ENCODE data around the gene PRDM16. TPM values are rescaled to one million over a fixed set of nuclear protein-coding genes. Genes with fewer than 3 reads are reported as not detected.

PRDM16 gene
- total RNA-seq, 1 donor = 6.5 TPM

GRCh38 chr1:3469104-3469848 is 400.3 kb downstream of the PRDM16 start:
- peaks cover 5% of the 10 kb centered on the region for H4K20me1 ChIP-seq (ENCODE audit: insufficient read depth, low read length)
- no peak overlapping the region for H3K27ac ChIP-seq (ENCODE audit: low read depth, low read length)
- H3K9me3 ChIP-seq (ENCODE audit: low read depth, low read length) = no peaks in the 10 kb centered on the region
- H3K4me2 ChIP-seq (ENCODE audit: insufficient read depth, low read length) = no peak overlapping the region
- TF ChIP-seq, protein P1, sequence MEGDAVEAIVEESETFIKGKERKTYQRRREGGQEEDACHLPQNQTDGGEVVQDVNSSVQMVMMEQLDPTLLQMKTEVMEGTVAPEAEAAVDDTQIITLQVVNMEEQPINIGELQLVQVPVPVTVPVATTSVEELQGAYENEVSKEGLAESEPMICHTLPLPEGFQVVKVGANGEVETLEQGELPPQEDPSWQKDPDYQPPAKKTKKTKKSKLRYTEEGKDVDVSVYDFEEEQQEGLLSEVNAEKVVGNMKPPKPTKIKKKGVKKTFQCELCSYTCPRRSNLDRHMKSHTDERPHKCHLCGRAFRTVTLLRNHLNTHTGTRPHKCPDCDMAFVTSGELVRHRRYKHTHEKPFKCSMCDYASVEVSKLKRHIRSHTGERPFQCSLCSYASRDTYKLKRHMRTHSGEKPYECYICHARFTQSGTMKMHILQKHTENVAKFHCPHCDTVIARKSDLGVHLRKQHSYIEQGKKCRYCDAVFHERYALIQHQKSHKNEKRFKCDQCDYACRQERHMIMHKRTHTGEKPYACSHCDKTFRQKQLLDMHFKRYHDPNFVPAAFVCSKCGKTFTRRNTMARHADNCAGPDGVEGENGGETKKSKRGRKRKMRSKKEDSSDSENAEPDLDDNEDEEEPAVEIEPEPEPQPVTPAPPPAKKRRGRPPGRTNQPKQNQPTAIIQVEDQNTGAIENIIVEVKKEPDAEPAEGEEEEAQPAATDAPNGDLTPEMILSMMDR (IDR thresholded peaks at IDR 0.05; ENCODE audit: extremely low read depth, low read depth, low read length) = no peak
- H3K4me1 ChIP-seq (ENCODE audit: insufficient read depth, low read length) = peaks cover 16% of the 10 kb centered on the region
- peaks cover 6% of the 10 kb centered on the region for H3K27me3 ChIP-seq (ENCODE audit: insufficient read depth, low read length)
- H3K36me3 ChIP-seq (ENCODE audit: insufficient read depth, low read length) = no peaks in the 10 kb centered on the region
- no peak overlapping the region for H2AFZ ChIP-seq (ENCODE audit: low read length)
- DNase-seq (ENCODE audit: insufficient read length, low spot score, missing footprints) = no peak
- no peaks in the 10 kb centered on the region for H3K79me2 ChIP-seq (ENCODE audit: insufficient read depth, low read length)
- H3K4me3 ChIP-seq (ENCODE audit: insufficient read depth, low read length) = no peak overlapping the region

GRCh38 chr1:3469849-3470649 is 401.0 kb downstream of the PRDM16 start:
- TF ChIP-seq, protein P1 (IDR thresholded peaks at IDR 0.05; ENCODE audit: extremely low read depth, low read depth, low read length) = no peak
- H4K20me1 ChIP-seq (ENCODE audit: insufficient read depth, low read length) = peaks cover 5% of the 10 kb centered on the region
- no peak overlapping the region for H3K4me3 ChIP-seq (ENCODE audit: insufficient read depth, low read length)
- H3K79me2 ChIP-seq (ENCODE audit: insufficient read depth, low read length) = no peaks in the 10 kb centered on the region
- H2AFZ ChIP-seq (ENCODE audit: low read length) = no peak overlapping the region
- H3K27me3 ChIP-seq (ENCODE audit: insufficient read depth, low read length) = peaks cover 6% of the 10 kb centered on the region
- H3K4me1 ChIP-seq (ENCODE audit: insufficient read depth, low read length) = peaks cover 16% of the 10 kb centered on the region
- no peaks in the 10 kb centered on the region for H3K36me3 ChIP-seq (ENCODE audit: insufficient read depth, low read length)
- DNase-seq (ENCODE audit: insufficient read length, low spot score, missing footprints) = no peak
- H3K9me3 ChIP-seq (ENCODE audit: low read depth, low read length) = no peaks in the 10 kb centered on the region
- no peak overlapping the region for H3K4me2 ChIP-seq (ENCODE audit: insufficient read depth, low read length)
- no peak overlapping the region for H3K27ac ChIP-seq (ENCODE audit: low read depth, low read length)

- Histone ChIP-seq H3K4me3 (ENCODE audit: insufficient read depth, low read length) (no peak overlapping the region), H3K79me2 (ENCODE audit: insufficient read depth, low read length) (no peaks in the 10 kb centered on the region), H2AFZ (ENCODE audit: low read length) (no peak overlapping the region), H3K27ac (ENCODE audit: low read depth, low read length) (no peak overlapping the region), H4K20me1 (ENCODE audit: insufficient read depth, low read length) (peaks cover 5% of the 10 kb centered on the region), H3K27me3 (ENCODE audit: insufficient read depth, low read length) (peaks cover 4% of the 10 kb centered on the region), H3K4me2 (ENCODE audit: insufficient read depth, low read length) (no peak overlapping the region), H3K36me3 (ENCODE audit: insufficient read depth, low read length) (no peaks in the 10 kb centered on the region), H3K9me3 (ENCODE audit: low read depth, low read length) (no peaks in the 10 kb centered on the region), H3K4me1 (ENCODE audit: insufficient read depth, low read length) (peaks cover 16% of the 10 kb centered on the region)
- DNase-seq (ENCODE audit: insufficient read length, low spot score, missing footprints) = no peak
- TF ChIP-seq, protein P1 (IDR thresholded peaks at IDR 0.05; ENCODE audit: extremely low read depth, low read depth, low read length) = no peak
These were observed 401.8 kb downstream of the PRDM16 start for GRCh38 chr1:3470650-3471355.

All from osteoblast (primary cell).